ENCODE results near the gene ARF1.
A peak's percentile ranks its signal among the peaks of the same experiment; 100 is the strongest.

The ARF1 gene

GRCh38 chr1:228076796-228077430 is 5.6 kb upstream of the ARF1 start:
- no peak for TF ChIP-seq CTCF (IDR thresholded peaks at IDR 0.05; ENCODE audit: control insufficient read depth, extremely low read depth, insufficient read depth)
- H3K4me3 ChIP-seq (ENCODE audit: low read depth, low read length), result no peak overlapping the region
- DNase-seq (ENCODE audit: low read depth), result no peak

- no peak for DNase-seq (ENCODE audit: low read depth)
- no peak for TF ChIP-seq CTCF (IDR thresholded peaks at IDR 0.05; ENCODE audit: control insufficient read depth, extremely low read depth, insufficient read depth)
- H3K4me3 ChIP-seq (ENCODE audit: low read depth, low read length), result no peak overlapping the region
Observed at GRCh38 chr1:228077565-228078330, 4.8 kb upstream of the ARF1 start.

- no peak for TF ChIP-seq CTCF (IDR thresholded peaks at IDR 0.05; ENCODE audit: control insufficient read depth, extremely low read depth, insufficient read depth)
- H3K4me3 ChIP-seq (ENCODE audit: low read depth, low read length), result no peak overlapping the region
- no peak for DNase-seq (ENCODE audit: low read depth)
Observed at GRCh38 chr1:228079013-228079412, 3.5 kb upstream of the ARF1 start.

- no peak for DNase-seq (ENCODE audit: low read depth)
- no peak overlapping the region for H3K4me3 ChIP-seq (ENCODE audit: low read depth, low read length)
- TF ChIP-seq CTCF (IDR thresholded peaks at IDR 0.05; ENCODE audit: control insufficient read depth, extremely low read depth, insufficient read depth), result no peak
Observed at GRCh38 chr1:228079601-228080263, 2.8 kb upstream of the ARF1 start.

- TF ChIP-seq CTCF (IDR thresholded peaks at IDR 0.05; ENCODE audit: control insufficient read depth, extremely low read depth, insufficient read depth), result no peak
Observed at GRCh38 chr1:228081144-228081543, 1.4 kb upstream of the ARF1 start.

GRCh38 chr1:228081578-228082213 is 812 bp upstream of the ARF1 start:
- no peak for DNase-seq (ENCODE audit: low read depth)
- TF ChIP-seq CTCF (IDR thresholded peaks at IDR 0.05; ENCODE audit: control insufficient read depth, extremely low read depth, insufficient read depth), result no peak
- H3K4me3 ChIP-seq (ENCODE audit: low read depth, low read length), result peak overlapping the region; percentile 97

More at GRCh38 chr1:228081144-228081543, 1.4 kb upstream of the ARF1 start:
- H3K4me3 ChIP-seq (ENCODE audit: low read depth, low read length), result peak overlapping the region; percentile 97
- DNase-seq (ENCODE audit: low read depth), result no peak
